Uterus (tissue), 4 donors: Measurements from ENCODE around the gene ARID3C. TPM values are rescaled to one million over a fixed set of nuclear protein-coding genes. Genes with fewer than 3 reads are reported as not detected.
A peak's percentile ranks its signal among the peaks of the same experiment; 100 is the strongest.

ENCODE experiments used
- DNase-seq, 2 donors: peaks; one replicate each; pipeline ENCODE4 v3.0.0-alpha.2; 2019 to 2020
- H3K27ac ChIP-seq, 2 donors: fragments of 200-600 bp; sonication (generic); 1 replicate in 1 of 2; 2 replicates in 1 of 2; pipeline ENCODE4 v1.5.1; 2016 to 2018
- H3K27me3 ChIP-seq, 2 donors: fragments of 200-600 bp; sonication (generic); one replicate each; pipeline ENCODE4 v1.5.1; 2018 to 2019; ENCODE audit warnings: control low read depth in 1 of 2
- H3K36me3 ChIP-seq, 2 donors: fragments of 200-600 bp; sonication (generic); one replicate each; pipeline ENCODE4 v1.5.1; 2019; ENCODE audit warnings: control low read depth in 1 of 2
- H3K4me1 ChIP-seq, 2 donors: fragments of 200-600 bp; sonication (generic); one replicate each; pipeline ENCODE4 v1.5.1; 2018 to 2019; ENCODE audit warnings: control low read depth in 1 of 2
- H3K4me3 ChIP-seq, 2 donors: fragments of 200-600 bp; sonication (generic); 1 replicate in 1 of 2; 2 replicates in 1 of 2; pipeline ENCODE4 v1.5.1; 2018 to 2019; ENCODE audit warnings: mild to moderate bottlenecking in 1 of 2
- H3K9me3 ChIP-seq, 2 donors: fragments of 200-600 bp; sonication (generic); one replicate each; pipeline ENCODE4 v1.5.1; 2019; ENCODE audit warnings: control low read depth in 1 of 2
- CTCF ChIP-seq, 4 experiments: fragments of 200-600 bp in 2 of 4; fragments of 450-650 bp in 2 of 4; sonication (generic) in 2 of 4; IDR thresholded peaks; one replicate each; pipeline ENCODE4 v1.5.1; 2016 to 2019; ENCODE audit warnings: antibody characterized with exemption in 4 of 4, mild to moderate bottlenecking in 2 of 4, moderate library complexity in 1 of 4
- POLR2A ChIP-seq, 2 donors: fragments of 450-650 bp; IDR thresholded peaks; one replicate each; pipeline ENCODE4 v1.6.1; 2016; ENCODE audit warnings: antibody characterized with exemption in 2 of 2, mild to moderate bottlenecking in 1 of 2, moderate library complexity in 1 of 2
- intact Hi-C: fragments of 100-400 bp; cut with DNase I; formaldehyde crosslinking; loops from one replicate; pipeline ENCODE4 v1.15.1; 2023; ENCODE audit warnings: low total_unique reads
- total RNA-seq, 4 donors: library from RNA; depleted of rRNA in 3 of 4; stranded (reverse); fragments of >200 nt in 3 of 4; gene quantifications; one replicate each; pipeline versions ENCODE4 v1.1.0 to v1.2.4, GENCODE V29; 2014 to 2023
- donor health status: DM: yes; HTN: yes; CAD: no.

ARID3C gene
- total RNA-seq, 4 donors from 2014 or later: 0.35 to 0.82 TPM; not detected in 2

- Histone ChIP-seq H3K36me3 (no peaks in the 10 kb centered on the region), H3K27ac (no peak overlapping the region), H3K9me3 (no peaks in the 10 kb centered on the region), H3K27me3 (no peaks in the 10 kb centered on the region), H3K4me3 (no peak overlapping the region), H3K4me1 (no peaks in the 10 kb centered on the region)
- TF ChIP-seq POLR2A (IDR thresholded peaks at IDR 0.05) (no peak), CTCF (IDR thresholded peaks at IDR 0.05) (no peak)
- no peak for DNase-seq
- intact Hi-C loops: no loop called here
Measured at GRCh38 chr9:34669809-34670562, 41.1 kb upstream of the ARID3C start.

- intact Hi-C loops: no loop called here
- Histone ChIP-seq H3K36me3 (no peaks in the 10 kb centered on the region), H3K9me3 (no peaks in the 10 kb centered on the region), H3K27ac (peak overlapping the region; percentile 96 to 99), H3K4me1 (no peaks in the 10 kb centered on the region), H3K27me3 (no peaks in the 10 kb centered on the region), H3K4me3 (peak overlapping the region; percentile 72 to 83)
- peak; percentile 96 to 98 for DNase-seq
- TF ChIP-seq POLR2A (IDR thresholded peaks at IDR 0.05) (peak in 1 of 2 donors; percentile 81), CTCF (IDR thresholded peaks at IDR 0.05) (peak in 2 of 4 experiments; percentile 11 to 14)
Measured at GRCh38 chr9:34665381-34666250, 36.8 kb upstream of the ARID3C start.

GRCh38 chr9:34665067-34665380 lies 36.2 kb upstream of the ARID3C start:
- no peaks in the 10 kb centered on the region for H3K36me3 ChIP-seq
- H3K4me1 ChIP-seq: no peaks in the 10 kb centered on the region
- intact Hi-C loops: no loop called here
- peak overlapping the region; percentile 72 to 83 for H3K4me3 ChIP-seq
- H3K27ac ChIP-seq: peak overlapping the region; percentile 96 to 99
- DNase-seq: no peak
- no peak for TF ChIP-seq POLR2A (IDR thresholded peaks at IDR 0.05)
- no peak for TF ChIP-seq CTCF (IDR thresholded peaks at IDR 0.05)
- no peaks in the 10 kb centered on the region for H3K9me3 ChIP-seq
- no peaks in the 10 kb centered on the region for H3K27me3 ChIP-seq

GRCh38 chr9:34664281-34665066 lies 35.6 kb upstream of the ARID3C start:
- TF ChIP-seq CTCF (IDR thresholded peaks at IDR 0.05) (peak; percentile 72 to 84 (median 80)), POLR2A (IDR thresholded peaks at IDR 0.05) (no peak)
- intact Hi-C loops: no loop called here
- Histone ChIP-seq H3K4me1 (no peaks in the 10 kb centered on the region), H3K27ac (peak overlapping the region; percentile 96 to 99), H3K27me3 (no peaks in the 10 kb centered on the region), H3K36me3 (no peaks in the 10 kb centered on the region), H3K9me3 (no peaks in the 10 kb centered on the region), H3K4me3 (peak overlapping the region; percentile 72 to 83)
- DNase-seq: peak; percentile 79 to 84
